ENCODE results near the gene DIP2B. TPM values are rescaled to one million over a fixed set of nuclear protein-coding genes. Genes with fewer than 3 reads are reported as not detected.
A peak's percentile ranks its signal among the peaks of the same experiment; 100 is the strongest.

DIP2B gene
- total RNA-seq, 2 experiments from 2014 or later, result 23.3 to 23.7 TPM

- H3K4me3 Mint-ChIP-seq, result no peak overlapping the region
- no peak overlapping the region for H3K27ac Mint-ChIP-seq
- no peaks in the 10 kb centered on the region for H3K36me3 Mint-ChIP-seq
- H3K4me1 Mint-ChIP-seq (ENCODE audit: low read depth), result peaks cover 30% of the 10 kb centered on the region
- H3K9me3 Mint-ChIP-seq, result no peaks in the 10 kb centered on the region
- DNase-seq, result no peak
- H3K27me3 Mint-ChIP-seq, result no peaks in the 10 kb centered on the region
- intact Hi-C loops (cut with micrococcal nuclease), result no loop called here
- ChIA-PET CTCF (no interaction called here), POLR2A (no interaction called here)
Measured at GRCh38 chr12:50584135-50584534, 79.3 kb downstream of the DIP2B start.

GRCh38 chr12:50589650-50590435 is 85.1 kb downstream of the DIP2B start:
- POLR2A ChIA-PET, result interaction anchor here (1.1 kb wide), 1 partner anchor 35 kb away, joined by 4 read pairs; no protein-coding TSS in a partner anchor
- peaks cover 31% of the 10 kb centered on the region for H3K4me1 Mint-ChIP-seq (ENCODE audit: low read depth)
- no peaks in the 10 kb centered on the region for H3K27me3 Mint-ChIP-seq
- CTCF ChIA-PET, result interaction anchor here (0.8 kb wide), 1 partner anchor 80 kb away, joined by 3 read pairs; no protein-coding TSS in a partner anchor
- H3K9me3 Mint-ChIP-seq, result no peaks in the 10 kb centered on the region
- intact Hi-C loops (cut with micrococcal nuclease), result loop anchor here (5.0 kb wide), 1 partner anchor 32 kb away; no protein-coding TSS in a partner anchor
- H3K27ac Mint-ChIP-seq, result peak overlapping the region; percentile 34
- H3K36me3 Mint-ChIP-seq, result no peaks in the 10 kb centered on the region
- peak; percentile 62 for DNase-seq
- H3K4me3 Mint-ChIP-seq, result no peak overlapping the region

- no peak overlapping the region for H3K27ac Mint-ChIP-seq
Measured at GRCh38 chr12:50590869-50591268, 86.1 kb downstream of the DIP2B start.

GRCh38 chr12:50595667-50596066 is 90.9 kb downstream of the DIP2B start:
- Mint-ChIP-seq H3K9me3 (no peaks in the 10 kb centered on the region), H3K4me1 (ENCODE audit: low read depth) (peaks cover 39% of the 10 kb centered on the region), H3K27ac (no peak overlapping the region), H3K27me3 (no peaks in the 10 kb centered on the region), H3K4me3 (no peak overlapping the region), H3K36me3 (no peaks in the 10 kb centered on the region)
- no peak for DNase-seq
- ChIA-PET POLR2A (interaction anchor here (0.7 kb wide), 1 partner anchor 58 kb away, joined by 3 read pairs; no protein-coding TSS in a partner anchor), CTCF (interaction anchor here (0.9 kb wide), 1 partner anchor 91 kb away, joined by 4 read pairs; no protein-coding TSS in a partner anchor)
- intact Hi-C loops (cut with micrococcal nuclease), result loop anchor here (2.0 to 5.0 kb wide), 4 partner anchors 25 to 63 kb away; no protein-coding TSS in a partner anchor

More at GRCh38 chr12:50590869-50591268, 86.1 kb downstream of the DIP2B start:
- no peak overlapping the region for H3K4me3 Mint-ChIP-seq
- H3K9me3 Mint-ChIP-seq, result no peaks in the 10 kb centered on the region
- peaks cover 33% of the 10 kb centered on the region for H3K4me1 Mint-ChIP-seq (ENCODE audit: low read depth)
- CTCF ChIA-PET, result interaction anchor here (1.0 kb wide), 1 partner anchor 30 kb away, joined by 3 read pairs; no protein-coding TSS in a partner anchor
- no peaks in the 10 kb centered on the region for H3K27me3 Mint-ChIP-seq
- H3K36me3 Mint-ChIP-seq, result no peaks in the 10 kb centered on the region
- DNase-seq, result no peak
- intact Hi-C loops (cut with micrococcal nuclease), result no loop called here
- POLR2A ChIA-PET, result interaction anchor here (1.1 kb wide), 1 partner anchor 36 kb away, joined by 4 read pairs; no protein-coding TSS in a partner anchor

GRCh38 chr12:50597200-50598195 is 92.7 kb downstream of the DIP2B start:
- H3K4me3 Mint-ChIP-seq, result peak overlapping the region; percentile 57

GRCh38 chr12:50598321-50598862 is 93.6 kb downstream of the DIP2B start:
- CTCF ChIA-PET, result no interaction called here
- POLR2A ChIA-PET, result interaction anchor here (1.1 kb wide), 1 partner anchor 56 kb away, joined by 4 read pairs; no protein-coding TSS in a partner anchor
- Mint-ChIP-seq H3K4me3 (peak overlapping the region; percentile 42), H3K27me3 (no peaks in the 10 kb centered on the region), H3K4me1 (ENCODE audit: low read depth) (peaks cover 39% of the 10 kb centered on the region), H3K36me3 (peaks cover 6% of the 10 kb centered on the region), H3K9me3 (no peaks in the 10 kb centered on the region), H3K27ac (peak overlapping the region; percentile 78)
- intact Hi-C loops (cut with micrococcal nuclease), result loop anchor here (5.0 kb wide), 3 partner anchors 39 to 66 kb away; no protein-coding TSS in a partner anchor
- DNase-seq, result no peak

More at GRCh38 chr12:50597200-50598195, 92.7 kb downstream of the DIP2B start:
- Mint-ChIP-seq H3K27ac (peak overlapping the region; percentile 78), H3K9me3 (no peaks in the 10 kb centered on the region), H3K4me1 (ENCODE audit: low read depth) (peaks cover 42% of the 10 kb centered on the region), H3K36me3 (peaks cover 6% of the 10 kb centered on the region), H3K27me3 (no peaks in the 10 kb centered on the region)
- POLR2A ChIA-PET, result interaction anchor here (1.0 to 1.3 kb wide), 3 partner anchors 55 to 92 kb away, joined by 3 to 4 read pairs (median 3); no protein-coding TSS in a partner anchor
- intact Hi-C loops (cut with micrococcal nuclease), result loop anchor here (1.0 to 5.0 kb wide), 7 partner anchors 23 to 92 kb away; no protein-coding TSS in a partner anchor
- peak; percentile 76 for DNase-seq
- CTCF ChIA-PET, result interaction anchor here (0.6 to 1.0 kb wide), 4 partner anchors 59 to 271 kb away, joined by 3 to 6 read pairs (median 3); partner anchors contain the start of gene DIP2B

GRCh38 chr12:50599366-50600095 is 94.7 kb downstream of the DIP2B start:
- Mint-ChIP-seq H3K4me3 (no peak overlapping the region), H3K4me1 (ENCODE audit: low read depth) (peaks cover 39% of the 10 kb centered on the region), H3K9me3 (no peaks in the 10 kb centered on the region), H3K36me3 (peaks cover 6% of the 10 kb centered on the region), H3K27ac (peak overlapping the region; percentile 49), H3K27me3 (no peaks in the 10 kb centered on the region)
- CTCF ChIA-PET, result interaction anchor here (1.1 kb wide), 1 partner anchor 95 kb away, joined by 4 read pairs; no protein-coding TSS in a partner anchor
- POLR2A ChIA-PET, result no interaction called here
- intact Hi-C loops (cut with micrococcal nuclease), result loop anchor here (5.0 kb wide), 3 partner anchors 38 to 67 kb away; no protein-coding TSS in a partner anchor
- no peak for DNase-seq

- peaks cover 40% of the 10 kb centered on the region for H3K4me1 Mint-ChIP-seq (ENCODE audit: low read depth)
- DNase-seq, result no peak
- no peaks in the 10 kb centered on the region for H3K9me3 Mint-ChIP-seq
- intact Hi-C loops (cut with micrococcal nuclease), result no loop called here
- no peak overlapping the region for H3K4me3 Mint-ChIP-seq
- no peak overlapping the region for H3K27ac Mint-ChIP-seq
- H3K27me3 Mint-ChIP-seq, result no peaks in the 10 kb centered on the region
- peaks cover 6% of the 10 kb centered on the region for H3K36me3 Mint-ChIP-seq
- CTCF ChIA-PET, result interaction anchor here (1.1 to 1.3 kb wide), 2 partner anchors 38 to 96 kb away, joined by 4 read pairs; no protein-coding TSS in a partner anchor
- POLR2A ChIA-PET, result no interaction called here
Measured at GRCh38 chr12:50600364-50600763, 95.6 kb downstream of the DIP2B start.

- POLR2A ChIA-PET, result no interaction called here
- peaks cover 6% of the 10 kb centered on the region for H3K36me3 Mint-ChIP-seq
Measured at GRCh38 chr12:50603817-50604639, 99.2 kb downstream of the DIP2B start.

GRCh38 chr12:50604640-50604920 is 99.8 kb downstream of the DIP2B start:
- no peaks in the 10 kb centered on the region for H3K9me3 Mint-ChIP-seq

More at GRCh38 chr12:50603817-50604639, 99.2 kb downstream of the DIP2B start:
- no peak for DNase-seq
- intact Hi-C loops (cut with micrococcal nuclease), result no loop called here
- Mint-ChIP-seq H3K9me3 (no peaks in the 10 kb centered on the region), H3K4me3 (no peak overlapping the region), H3K4me1 (ENCODE audit: low read depth) (peaks cover 24% of the 10 kb centered on the region), H3K27ac (no peak overlapping the region), H3K27me3 (no peaks in the 10 kb centered on the region)
- CTCF ChIA-PET, result interaction anchor here (0.6 to 1.0 kb wide), 3 partner anchors 94 to 1094 kb away, joined by 3 read pairs; partner anchors contain the start of gene DIP2B

More at GRCh38 chr12:50604640-50604920, 99.8 kb downstream of the DIP2B start:
- CTCF ChIA-PET, result interaction anchor here (0.7 kb wide), 1 partner anchor 94 kb away, joined by 3 read pairs; no protein-coding TSS in a partner anchor
- Mint-ChIP-seq H3K4me1 (ENCODE audit: low read depth) (peaks cover 22% of the 10 kb centered on the region), H3K36me3 (peaks cover 6% of the 10 kb centered on the region), H3K27me3 (no peaks in the 10 kb centered on the region), H3K27ac (no peak overlapping the region), H3K4me3 (no peak overlapping the region)
- DNase-seq, result no peak
- POLR2A ChIA-PET, result no interaction called here
- intact Hi-C loops (cut with micrococcal nuclease), result no loop called here

Measured in activated CD4-positive, alpha-beta memory T cell treated with anti-CD3 and anti-CD28 coated beads for 36 hours (primary cell).